ENCODE measurements around the gene EMX1.

EMX1 gene

GRCh38 chr2:72945450-72946019 is 28.2 kb downstream of the EMX1 start:
- no peak for DNase-seq

- no peak for DNase-seq
Measured at GRCh38 chr2:72946466-72946865, 29.1 kb downstream of the EMX1 start.

GRCh38 chr2:72947952-72948830 is 30.9 kb downstream of the EMX1 start:
- peak; percentile 58 for DNase-seq

GRCh38 chr2:72949045-72949444 is 31.7 kb downstream of the EMX1 start:
- no peak for DNase-seq

DNA sequence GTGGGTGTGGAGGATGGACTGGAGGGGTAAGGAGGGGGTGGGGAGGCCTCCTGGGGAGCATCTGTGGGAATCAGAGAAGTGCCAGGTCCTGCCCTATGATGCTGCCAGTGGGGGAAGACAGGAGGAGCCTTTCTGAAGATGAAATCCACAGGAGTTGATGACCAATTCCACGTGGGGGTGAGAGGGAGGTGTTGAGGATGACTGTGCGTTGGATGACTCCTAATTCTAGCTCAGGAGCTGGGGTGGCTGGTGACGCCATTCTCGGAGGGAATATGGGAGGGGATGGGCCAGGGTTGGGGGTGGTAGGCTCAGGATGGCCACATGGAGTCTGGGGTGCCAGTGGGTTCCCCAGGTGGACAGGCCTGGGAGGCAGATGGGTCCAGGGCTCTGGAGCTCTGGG is 32.3 kb downstream of the EMX1 start:
- no peak for DNase-seq

DNA sequence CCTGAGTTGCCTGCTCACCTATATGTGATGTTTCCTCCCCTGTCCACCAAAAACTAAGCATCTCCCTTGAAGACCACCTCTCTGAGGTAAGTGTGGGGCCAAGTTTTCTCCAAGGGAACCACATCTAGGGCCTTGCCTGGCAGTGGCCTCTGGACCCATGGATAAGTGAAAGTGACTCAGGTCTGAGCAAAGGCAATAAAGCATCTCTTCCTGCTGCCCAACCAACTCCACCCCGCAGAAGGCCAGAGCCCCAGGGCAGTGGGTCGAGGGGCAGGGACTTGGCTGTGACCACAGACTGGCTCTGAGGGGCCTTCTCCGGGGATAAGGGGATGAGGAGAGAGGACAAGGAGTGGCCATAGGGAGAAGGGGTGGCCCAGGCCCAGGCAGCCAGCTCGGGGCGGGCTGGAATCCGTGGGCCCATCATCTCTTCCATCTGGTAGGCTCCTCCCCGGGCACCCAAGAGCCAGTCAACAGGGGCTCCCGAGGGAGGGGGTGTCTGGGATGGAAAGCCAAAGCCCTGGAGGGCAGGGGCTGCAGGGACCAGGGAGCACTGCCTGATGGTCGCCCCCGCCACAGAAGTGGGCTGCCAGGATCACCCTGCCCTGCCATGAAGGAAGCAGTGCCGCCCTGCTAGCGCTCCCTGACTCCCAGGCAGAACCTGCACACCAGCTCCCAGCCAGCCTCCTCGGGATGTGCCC is 33.4 kb downstream of the EMX1 start:
- DNase-seq: no peak

DNA sequence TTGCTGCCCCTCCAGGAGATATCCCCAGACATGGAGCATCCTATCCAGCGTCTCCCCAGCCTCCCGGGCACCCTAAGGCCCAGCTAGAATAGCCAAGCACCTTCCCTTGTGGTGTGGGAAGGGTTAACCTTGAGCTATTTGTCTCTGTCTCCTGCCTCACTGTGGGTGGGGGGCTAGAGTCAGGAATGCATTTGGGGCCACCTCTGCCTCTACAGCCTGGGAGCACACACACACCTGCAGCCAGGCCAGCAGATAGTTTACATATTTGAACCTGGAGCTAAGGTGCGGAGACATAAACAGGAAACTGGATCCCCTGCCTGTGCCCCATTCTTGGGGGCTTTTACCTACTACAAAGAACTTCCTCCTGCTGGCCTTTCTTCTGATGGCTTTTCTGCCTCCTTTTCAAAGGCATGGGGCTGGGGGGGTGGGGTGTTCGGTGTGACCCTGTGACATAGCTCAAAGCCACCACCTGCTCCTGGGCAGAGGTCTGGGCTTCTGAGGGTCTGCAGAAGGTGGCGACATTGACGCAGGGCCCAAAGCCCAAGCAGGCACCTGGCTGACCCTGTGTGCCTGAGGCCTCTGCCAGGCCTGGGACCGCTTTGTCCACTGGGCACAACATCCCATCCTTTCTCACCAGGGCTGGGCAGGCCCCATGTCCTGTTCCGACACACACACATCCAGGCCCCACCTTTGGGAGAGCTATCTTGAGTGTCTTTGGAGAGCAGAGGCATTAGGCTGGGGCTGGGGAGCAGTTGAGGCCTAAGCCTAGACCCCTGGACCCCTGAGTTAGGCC is 34.2 kb downstream of the EMX1 start:
- DNase-seq: no peak

- no peak for DNase-seq
Measured at GRCh38 chr2:72952110-72952823, 34.9 kb downstream of the EMX1 start.

- no peak for DNase-seq
Measured at GRCh38 chr2:72952961-72953360, 35.6 kb downstream of the EMX1 start.

DNA sequence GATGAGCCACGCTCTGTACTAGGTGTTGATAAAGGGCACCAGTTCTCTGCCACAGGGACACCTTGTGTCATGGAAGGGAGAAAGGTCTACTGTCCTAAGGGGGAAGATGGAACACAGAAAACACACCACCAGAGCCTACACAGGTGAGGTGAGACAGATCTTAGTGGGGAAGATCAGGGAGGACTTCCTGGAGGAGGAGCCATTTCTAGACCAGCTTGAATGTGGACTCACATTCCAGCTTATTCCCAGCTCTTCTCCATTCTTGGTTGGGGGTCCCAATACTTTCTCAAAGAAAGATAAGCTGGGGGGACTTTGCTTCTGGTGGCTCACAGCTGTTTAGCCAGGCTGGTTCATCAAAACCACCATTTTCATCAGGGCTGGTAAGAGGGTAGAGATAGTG is 36.2 kb downstream of the EMX1 start:
- no peak for DNase-seq

- DNase-seq: no peak
Measured at GRCh38 chr2:72953976-72954375, 36.7 kb downstream of the EMX1 start.

DNA sequence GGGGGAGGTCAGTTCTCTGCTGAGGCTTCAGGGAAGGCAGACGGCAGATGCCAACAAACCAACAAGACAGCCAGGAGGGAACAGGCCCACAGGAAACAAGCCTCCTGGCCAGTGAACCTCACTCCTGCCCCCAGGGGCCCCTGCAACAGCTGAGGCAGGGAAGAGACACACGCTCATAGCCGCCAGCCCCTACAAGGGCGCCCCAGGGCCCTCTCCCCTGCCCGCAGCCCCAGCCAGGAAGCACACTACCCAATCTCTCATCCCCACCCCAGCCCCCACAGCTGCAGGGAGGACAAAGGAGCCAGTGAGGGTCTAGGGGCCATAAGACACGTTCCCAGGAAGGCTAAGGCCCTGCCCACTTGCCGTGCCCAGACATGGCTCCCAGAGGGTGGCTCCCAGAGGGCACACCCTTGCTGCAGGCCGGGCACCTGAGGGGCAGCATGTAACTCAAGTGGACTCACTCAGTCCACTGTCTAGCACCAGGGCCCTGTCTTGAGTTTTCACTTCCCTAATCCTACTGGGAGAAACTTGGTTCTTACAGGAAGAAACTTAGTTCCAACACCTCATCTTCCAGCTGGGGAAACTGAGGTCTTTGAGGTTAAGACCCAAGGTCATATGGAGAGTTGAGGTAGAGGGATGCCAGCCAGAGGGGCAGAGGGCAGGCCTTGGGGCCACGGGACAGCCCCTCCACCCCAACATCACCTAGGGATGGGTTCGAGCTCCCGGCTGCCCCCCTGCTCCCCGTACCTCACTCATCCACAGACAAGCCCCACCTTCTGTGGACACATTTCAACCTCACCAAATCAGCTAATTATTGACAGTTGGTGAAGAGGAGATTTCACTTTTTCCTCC is 37.3 kb downstream of the EMX1 start:
- no peak for DNase-seq

- peak; percentile 53 for DNase-seq
Measured at GRCh38 chr2:72955228-72956049, 38.1 kb downstream of the EMX1 start.

DNA sequence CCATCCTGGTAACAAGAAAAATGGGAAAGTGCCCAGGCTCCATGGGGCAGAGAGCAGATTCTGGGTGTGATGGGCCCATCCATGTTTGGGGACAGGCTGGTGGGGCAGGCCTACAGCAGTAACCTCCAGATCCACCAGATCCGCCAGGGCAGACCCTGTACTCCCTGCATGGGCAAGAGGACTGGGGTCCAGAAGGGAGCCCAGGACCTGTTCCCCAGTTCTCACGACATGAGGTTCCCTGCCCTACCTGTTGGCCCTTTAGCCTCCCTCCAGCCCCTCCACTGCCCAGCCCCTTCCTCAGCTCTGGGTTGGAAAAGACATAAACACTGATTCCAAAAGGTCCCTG is 38.7 kb downstream of the EMX1 start:
- no peak for DNase-seq

DNA sequence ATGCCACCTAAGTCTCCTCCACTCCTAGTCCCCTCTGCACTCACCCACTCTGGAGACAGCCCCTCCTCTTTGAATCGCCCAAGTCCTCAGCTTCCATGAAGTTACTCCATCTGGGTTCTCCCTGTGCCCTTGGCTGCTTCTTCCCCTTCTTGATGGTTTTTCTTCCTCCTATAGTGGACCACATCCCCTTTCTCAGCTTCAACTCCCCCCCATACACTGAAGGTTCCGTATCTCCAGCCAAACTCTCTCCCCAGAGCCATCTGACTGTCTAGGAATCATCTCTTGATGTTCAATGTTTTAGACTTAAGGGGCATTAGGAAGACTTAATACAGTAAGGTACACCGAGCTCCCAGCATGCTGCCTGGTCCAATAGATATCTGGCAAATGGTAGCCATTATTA is 39.6 kb downstream of the EMX1 start:
- DNase-seq: no peak

GRCh38 chr2:72958542-72959385 is 41.4 kb downstream of the EMX1 start:
- DNase-seq: no peak

DNA sequence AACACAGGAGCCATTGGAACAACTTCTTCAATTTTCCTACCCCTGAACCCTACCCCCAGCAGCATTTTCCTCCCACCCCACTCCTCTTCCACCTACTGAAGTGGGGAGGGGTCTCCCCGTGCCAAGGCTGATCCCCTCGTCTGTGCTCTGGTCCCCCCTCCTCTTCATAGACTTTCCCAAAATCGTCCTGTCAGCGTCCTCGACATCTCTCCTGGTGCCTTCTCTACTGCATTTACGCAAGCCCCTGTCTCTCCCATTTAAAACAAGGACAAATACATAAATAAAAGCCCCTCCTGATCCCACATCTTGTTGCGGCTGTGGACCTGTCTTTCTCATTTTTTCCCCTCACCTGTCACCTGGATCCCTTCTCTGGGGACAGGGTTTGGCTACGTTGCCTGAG is 42.2 kb downstream of the EMX1 start:
- no peak for DNase-seq

- DNase-seq: no peak
Measured at GRCh38 chr2:72959995-72960981, 43.0 kb downstream of the EMX1 start.

Measured in NCI-H82 (cell line).